GM19467 (cell line): Measurements from ENCODE around the gene TWF2.

Experiments used
- ATAC-seq: cut with Tn5 transposase; IDR thresholded peaks from one replicate; pipeline ENCODE4 v1.9.1; 2021; ENCODE audit warnings: mild to moderate bottlenecking, moderate library complexity; ENCODE audit not compliant: unreplicated experiment

TWF2 gene

DNA sequence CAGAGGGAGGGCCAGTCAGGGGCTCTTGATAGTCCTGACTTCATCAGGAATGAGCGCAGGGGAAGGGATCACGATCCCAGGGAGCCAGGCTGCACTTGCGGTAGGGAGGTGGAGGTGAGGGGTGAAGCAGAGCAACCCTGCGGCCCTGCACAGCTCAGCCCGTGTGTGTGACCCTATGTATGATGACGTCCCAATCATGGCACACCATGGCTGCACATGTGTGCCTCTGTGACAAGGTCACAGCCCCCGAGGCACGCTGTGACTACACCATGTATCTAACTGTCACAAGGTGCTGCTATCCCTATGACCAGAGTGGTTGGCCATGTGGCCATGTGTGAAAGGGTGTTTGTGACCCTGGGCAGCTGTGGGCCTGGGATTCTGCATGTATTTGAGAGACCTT, 54.3 kb downstream of the TWF2 start:
- no peak for ATAC-seq

DNA sequence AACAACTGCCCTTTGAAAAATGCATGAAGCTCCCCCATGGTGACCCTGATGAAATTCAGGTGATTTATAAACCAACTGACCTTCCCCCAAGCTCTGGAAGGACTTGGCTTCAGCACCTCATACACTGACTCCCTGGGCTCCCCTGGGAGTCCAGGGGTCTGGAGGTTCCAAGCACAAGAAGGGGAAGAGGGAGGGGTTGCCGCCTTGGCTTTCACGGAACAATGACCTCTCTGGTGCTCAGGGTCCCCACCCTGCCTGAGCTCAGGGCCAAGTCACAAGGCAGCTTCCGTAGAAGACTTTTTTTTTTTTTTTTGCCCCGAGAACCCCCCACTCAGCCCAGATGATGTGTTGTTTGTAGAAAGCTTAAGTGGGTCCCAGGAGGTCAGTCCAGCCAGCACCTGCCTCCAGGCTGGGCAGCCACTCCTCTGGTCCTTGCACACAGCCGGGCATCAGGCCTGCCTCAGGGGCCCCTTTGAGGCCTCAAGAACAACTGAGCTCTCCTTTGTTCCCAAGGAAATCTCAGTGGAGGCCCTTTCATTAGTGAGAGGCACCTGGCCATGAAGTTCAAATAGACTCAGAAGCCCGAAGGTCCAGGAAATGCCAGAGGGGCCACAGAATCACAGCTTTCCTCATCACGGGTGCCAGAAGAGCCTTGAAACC, 55.0 kb downstream of the TWF2 start:
- ATAC-seq: no peak

DNA sequence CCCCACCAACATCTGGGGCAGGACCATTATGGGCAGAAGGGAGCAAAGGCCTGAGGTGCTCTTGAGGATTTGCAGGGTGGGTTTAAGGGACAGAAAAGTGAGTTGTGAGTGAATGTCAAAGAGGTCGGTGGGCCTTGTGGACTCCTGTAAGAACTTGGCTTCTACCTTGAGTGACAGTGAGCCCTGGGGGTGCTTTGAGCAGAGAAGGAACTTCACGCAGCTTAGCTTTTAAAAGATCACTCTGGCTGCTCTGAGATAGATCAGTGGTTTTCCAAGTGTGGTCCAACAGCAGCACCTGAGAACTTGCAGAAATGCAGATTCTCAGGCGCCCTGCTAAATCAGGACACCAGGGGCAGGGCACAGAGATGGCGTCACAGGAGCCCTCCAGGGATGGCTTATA, 56.3 kb downstream of the TWF2 start:
- ATAC-seq: no peak

DNA sequence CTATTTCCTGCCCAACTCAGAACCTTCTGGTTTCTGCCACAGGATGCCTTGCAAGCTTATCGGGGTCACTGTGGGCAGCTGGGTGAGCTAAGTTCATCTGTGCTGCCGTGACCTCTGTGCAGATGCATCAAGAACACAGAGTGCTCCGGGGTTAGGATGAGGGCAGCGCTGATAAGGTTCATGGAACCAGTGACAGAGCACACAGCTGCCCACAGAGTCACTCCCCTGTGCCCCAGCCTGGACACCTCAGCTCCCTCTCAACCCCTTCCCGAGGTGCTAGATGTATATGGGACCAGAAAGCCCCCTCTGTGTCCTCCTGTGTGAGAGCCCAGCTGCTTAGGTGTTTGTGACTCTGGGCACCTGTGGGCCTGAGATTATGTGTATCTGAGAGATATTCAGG, 56.8 kb downstream of the TWF2 start:
- ATAC-seq: no peak

DNA sequence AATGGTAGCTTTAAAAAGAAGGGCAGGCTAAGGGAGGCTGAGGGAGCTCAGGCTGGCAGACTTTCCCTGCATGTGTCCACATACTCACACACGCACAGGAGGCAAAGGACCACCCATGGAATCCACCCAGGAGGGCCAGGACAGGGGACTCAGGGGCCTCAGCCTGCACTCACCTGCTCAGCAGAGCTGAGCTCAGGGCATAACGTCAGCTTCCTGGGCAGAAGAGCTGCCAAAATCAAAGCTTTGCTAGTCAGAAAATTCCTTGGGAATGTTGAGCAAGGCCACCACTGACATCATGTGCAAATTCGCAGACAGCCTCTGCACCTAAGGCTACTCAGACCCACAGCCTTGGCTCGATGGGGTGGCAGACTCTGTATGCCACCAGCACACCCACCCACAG, 57.4 kb downstream of the TWF2 start:
- no peak for ATAC-seq
